ENCODE data around the gene CHRND.

- TF ChIP-seq ZUFSP (CRISPR knock-in tag; IDR thresholded peaks at IDR 0.05; ENCODE audit: borderline replicate concordance), result no peak
- no peak for TF ChIP-seq NFKB2 (CRISPR knock-in tag; IDR thresholded peaks at IDR 0.05; ENCODE audit: borderline replicate concordance)
- TF ChIP-seq CBX2 (IDR thresholded peaks at IDR 0.05; ENCODE audit: low read depth, low read length), result no peak
- no peak for TF ChIP-seq CBX2 (CRISPR knock-in tag; IDR thresholded peaks at IDR 0.05; ENCODE audit: low read depth)
- TF ChIP-seq ZNF724P (CRISPR knock-in tag; IDR thresholded peaks at IDR 0.05; ENCODE audit: borderline replicate concordance), result no peak
- no peak for TF ChIP-seq CTCF (CRISPR knock-in tag; IDR thresholded peaks at IDR 0.05)
- no peak for TF ChIP-seq FOXK2 (IDR thresholded peaks at IDR 0.05)
- no peak for TF ChIP-seq PRDM10 (CRISPR knock-in tag; IDR thresholded peaks at IDR 0.05; ENCODE audit: low read depth)
- no peak for TF ChIP-seq ZNF44 (CRISPR knock-in tag; IDR thresholded peaks at IDR 0.05)
Measured at GRCh38 chr2:232501331-232501771, 24.6 kb upstream of the CHRND start.
